ENCODE data around the gene ZNF548.

The ZNF548 gene

GRCh38 chr19:57452307-57452706 lies 62.7 kb downstream of the ZNF548 start:
- no peak for TF ChIP-seq CTCF (IDR thresholded peaks at IDR 0.05; ENCODE audit: low read depth, low read length)
- DNase-seq (ENCODE audit: extremely low read depth, low read depth) = no peak

All from AG09319 (cell line).